ENCODE results near the gene TUBB2B. TPM values are rescaled to one million over a fixed set of nuclear protein-coding genes. Genes with fewer than 3 reads are reported as not detected.
A peak's percentile ranks its signal among the peaks of the same experiment; 100 is the strongest.
"Not testable (repeated sequence)": the region's sequence is repeated elsewhere in the genome, so short reads cannot be mapped to it uniquely, and the experiment has no call there.

TUBB2B gene
- polyA plus RNA-seq, 3 donors = 0.15 to 3.5 TPM; not detected in 1

DNA sequence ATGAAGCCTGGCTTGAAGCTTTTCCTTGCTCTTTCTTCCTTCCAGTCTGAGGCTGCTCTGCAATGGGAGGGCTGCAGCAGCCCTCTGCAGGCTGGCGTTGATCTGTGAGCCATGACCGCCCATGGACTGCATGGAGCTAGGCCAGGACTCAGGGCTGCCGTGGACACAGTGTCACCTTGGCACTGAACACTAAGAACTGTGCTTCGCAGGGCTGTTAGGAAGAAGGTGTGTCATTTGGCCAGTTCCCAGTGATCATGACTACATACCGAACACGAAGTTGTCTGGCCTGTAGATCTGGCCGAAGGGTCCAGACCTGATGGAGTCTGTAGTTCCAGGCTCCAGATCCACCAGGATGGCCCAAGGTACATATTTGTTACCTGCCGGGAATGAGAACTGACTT lies 48.8 kb downstream of the TUBB2B start:
- H3K79me2 ChIP-seq (ENCODE audit: insufficient read depth, low read length); H3K27me3 ChIP-seq (ENCODE audit: control insufficient read depth in 2 of 2, insufficient read depth in 2 of 2, low read length in 2 of 2); H3K9ac ChIP-seq (ENCODE audit: insufficient read depth, low read length, poor library complexity, severe bottlenecking); H3K4me3 ChIP-seq (replicated peaks in 1 of 3; ENCODE audit: low read depth in 2 of 3, low read length in 3 of 3); H3K9me3 Mint-ChIP-seq; H3K27ac ChIP-seq (ENCODE audit: low read depth in 1 of 2, low read length in 2 of 2); H4K20me1 ChIP-seq (ENCODE audit: insufficient read depth, low read length); DNase-seq; intact Hi-C loops (cut with micrococcal nuclease); H3K36me3 Mint-ChIP-seq; H3K27ac Mint-ChIP-seq; H3K4me1 ChIP-seq (ENCODE audit: control insufficient read depth in 1 of 2, insufficient read depth in 2 of 2, low read length in 2 of 2); H2AFZ ChIP-seq (ENCODE audit: insufficient read depth, low read depth, low read length, poor library complexity, severe bottlenecking); H3K4me3 Mint-ChIP-seq; H3K9me3 ChIP-seq (replicated peaks in 1 of 2; ENCODE audit: control insufficient read depth in 1 of 2, insufficient read depth in 1 of 2, low read length in 2 of 2); H3K36me3 ChIP-seq (replicated peaks in 1 of 2; ENCODE audit: control insufficient read depth in 1 of 2, insufficient read depth in 2 of 2, low read length in 2 of 2); H3K4me2 ChIP-seq (replicated peaks; ENCODE audit: extremely low read depth, low read length, poor library complexity, severe bottlenecking): not testable (repeated sequence)
- H3K4me1 Mint-ChIP-seq = peaks cover 14% of the 10 kb centered on the region
- WGBS (ENCODE audit: insufficient coverage) = 100% methylated on average over 6 of the region's 8 CpGs
- peaks cover 8 to 19% (median 13%) of the 10 kb centered on the region in 3 donors for H3K27me3 Mint-ChIP-seq (ENCODE audit: low read depth in 3 of 3)

DNA sequence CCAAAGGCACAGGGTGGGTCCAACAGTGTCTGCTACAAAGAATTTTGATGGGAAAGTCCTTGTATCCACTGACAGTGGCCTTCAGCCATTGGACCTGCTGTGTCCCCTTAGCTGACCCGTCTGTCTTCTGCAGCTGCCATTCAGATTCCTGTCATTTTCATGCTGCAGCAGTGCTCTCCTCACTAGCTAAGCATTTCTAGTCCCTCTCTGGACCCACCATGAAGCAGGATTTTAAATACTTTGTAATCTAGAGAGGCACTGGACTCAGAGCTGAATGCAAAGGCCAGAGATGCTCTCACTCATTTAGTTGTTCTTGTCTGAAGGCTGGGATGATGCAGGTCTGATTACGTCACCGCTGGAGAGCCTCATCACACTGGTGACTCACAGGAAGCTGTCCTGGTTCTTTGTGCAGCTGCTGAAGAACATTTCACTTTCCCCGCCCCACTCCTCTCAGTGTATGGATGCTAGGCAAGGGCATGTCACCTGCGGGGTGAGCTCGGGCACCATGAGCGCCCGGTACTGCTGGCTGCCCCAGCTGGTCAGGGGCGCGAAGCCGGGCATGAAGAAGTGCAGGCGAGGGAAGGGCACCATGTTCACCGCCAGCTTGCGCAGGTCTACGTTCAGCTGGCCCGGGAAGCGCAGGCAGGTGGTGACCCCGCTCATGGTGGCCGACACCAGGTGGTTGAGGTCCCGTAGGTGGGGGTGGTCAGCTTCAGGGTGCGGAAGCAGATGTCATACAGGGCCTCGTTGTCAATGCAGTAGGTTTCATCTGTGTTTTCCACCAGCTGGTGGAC lies 50.7 kb downstream of the TUBB2B start:
- no peak overlapping the region for H3K4me2 ChIP-seq (replicated peaks; ENCODE audit: extremely low read depth, low read length, poor library complexity, severe bottlenecking)
- peak overlapping the region in 3 of 7 donors; percentile 24 to 82 (median 28) for H3K27ac Mint-ChIP-seq

More for the DNA sequence above, 50.7 kb downstream of the TUBB2B start:
- H3K36me3 Mint-ChIP-seq = no peaks in the 10 kb centered on the region
- Histone ChIP-seq H3K4me1 (ENCODE audit: control insufficient read depth in 1 of 2, insufficient read depth in 2 of 2, low read length in 2 of 2) (peaks cover 0 to 4% of the 10 kb centered on the region in 2 donors), H3K9me3 (replicated peaks in 1 of 2; ENCODE audit: control insufficient read depth in 1 of 2, insufficient read depth in 1 of 2, low read length in 2 of 2) (no peaks in the 10 kb centered on the region), H4K20me1 (ENCODE audit: insufficient read depth, low read length) (no peaks in the 10 kb centered on the region), H3K9ac (ENCODE audit: insufficient read depth, low read length, poor library complexity, severe bottlenecking) (no peak overlapping the region), H3K36me3 (replicated peaks in 1 of 2; ENCODE audit: control insufficient read depth in 1 of 2, insufficient read depth in 2 of 2, low read length in 2 of 2) (no peaks in the 10 kb centered on the region), H3K4me3 (replicated peaks in 1 of 3; ENCODE audit: low read depth in 2 of 3, low read length in 3 of 3) (no peak overlapping the region), H3K79me2 (ENCODE audit: insufficient read depth, low read length) (no peaks in the 10 kb centered on the region), H2AFZ (ENCODE audit: insufficient read depth, low read depth, low read length, poor library complexity, severe bottlenecking) (no peak overlapping the region), H3K27ac (ENCODE audit: low read depth in 1 of 2, low read length in 2 of 2) (no peak overlapping the region), H3K27me3 (ENCODE audit: control insufficient read depth in 2 of 2, insufficient read depth in 2 of 2, low read length in 2 of 2) (peaks cover 0 to 2% of the 10 kb centered on the region in 2 donors)
- peaks cover 14% of the 10 kb centered on the region for H3K4me1 Mint-ChIP-seq
- WGBS (ENCODE audit: insufficient coverage) = 74% methylated on average over 10 of the region's 22 CpGs
- H3K4me3 Mint-ChIP-seq = no peak overlapping the region
- peaks cover 0 to 2% (median 0%) of the 10 kb centered on the region in 7 donors for H3K9me3 Mint-ChIP-seq
- intact Hi-C loops (cut with micrococcal nuclease) = no loop called here
- H3K27me3 Mint-ChIP-seq (ENCODE audit: low read depth in 3 of 3) = peaks cover 10 to 17% (median 16%) of the 10 kb centered on the region in 3 donors
- TF ChIP-seq, protein P1, sequence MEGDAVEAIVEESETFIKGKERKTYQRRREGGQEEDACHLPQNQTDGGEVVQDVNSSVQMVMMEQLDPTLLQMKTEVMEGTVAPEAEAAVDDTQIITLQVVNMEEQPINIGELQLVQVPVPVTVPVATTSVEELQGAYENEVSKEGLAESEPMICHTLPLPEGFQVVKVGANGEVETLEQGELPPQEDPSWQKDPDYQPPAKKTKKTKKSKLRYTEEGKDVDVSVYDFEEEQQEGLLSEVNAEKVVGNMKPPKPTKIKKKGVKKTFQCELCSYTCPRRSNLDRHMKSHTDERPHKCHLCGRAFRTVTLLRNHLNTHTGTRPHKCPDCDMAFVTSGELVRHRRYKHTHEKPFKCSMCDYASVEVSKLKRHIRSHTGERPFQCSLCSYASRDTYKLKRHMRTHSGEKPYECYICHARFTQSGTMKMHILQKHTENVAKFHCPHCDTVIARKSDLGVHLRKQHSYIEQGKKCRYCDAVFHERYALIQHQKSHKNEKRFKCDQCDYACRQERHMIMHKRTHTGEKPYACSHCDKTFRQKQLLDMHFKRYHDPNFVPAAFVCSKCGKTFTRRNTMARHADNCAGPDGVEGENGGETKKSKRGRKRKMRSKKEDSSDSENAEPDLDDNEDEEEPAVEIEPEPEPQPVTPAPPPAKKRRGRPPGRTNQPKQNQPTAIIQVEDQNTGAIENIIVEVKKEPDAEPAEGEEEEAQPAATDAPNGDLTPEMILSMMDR (IDR thresholded peaks at IDR 0.05) = no peak
- peak; percentile 70 to 89 (median 72) for DNase-seq

Data from CD14-positive monocyte (primary cell).